22Rv1 (cell line): ENCODE results near the gene BAHCC1.

Experiments used
- CTCF ChIP-seq: fragments of 450-650 bp; IDR thresholded peaks from 2 replicates; pipeline ENCODE4 v1.5.1; 2017; ENCODE audit warnings: mild to moderate bottlenecking
- ZFX ChIP-seq: fragments of 450-650 bp; IDR thresholded peaks from 2 replicates; pipeline ENCODE4 v1.6.1; 2017; ENCODE audit warnings: antibody characterized with exemption, borderline replicate concordance

- TF ChIP-seq CTCF = no peak
- TF ChIP-seq ZFX = no peak
These were observed 482 bp downstream of the BAHCC1 start for GRCh38 chr17:81395600-81396277.
